Activated CD4-positive, alpha-beta T cell treated with anti-CD3 and anti-CD28 coated beads, Interleukin-10, Interleukin-2, amounts not matched to agents 100 ng/mL and 50 ng/mL, durations not matched to agents 16 hours and 8 hours (primary cell): ENCODE results near the gene TRIM64C.
"Not testable (repeated sequence)": the region's sequence is repeated elsewhere in the genome, so short reads cannot be mapped to it uniquely, and the experiment has no call there.

Source experiments
- DNase-seq: peaks from one replicate; pipeline ENCODE4 v3.0.0-alpha.2; 2020

Gene TRIM64C, protein sequence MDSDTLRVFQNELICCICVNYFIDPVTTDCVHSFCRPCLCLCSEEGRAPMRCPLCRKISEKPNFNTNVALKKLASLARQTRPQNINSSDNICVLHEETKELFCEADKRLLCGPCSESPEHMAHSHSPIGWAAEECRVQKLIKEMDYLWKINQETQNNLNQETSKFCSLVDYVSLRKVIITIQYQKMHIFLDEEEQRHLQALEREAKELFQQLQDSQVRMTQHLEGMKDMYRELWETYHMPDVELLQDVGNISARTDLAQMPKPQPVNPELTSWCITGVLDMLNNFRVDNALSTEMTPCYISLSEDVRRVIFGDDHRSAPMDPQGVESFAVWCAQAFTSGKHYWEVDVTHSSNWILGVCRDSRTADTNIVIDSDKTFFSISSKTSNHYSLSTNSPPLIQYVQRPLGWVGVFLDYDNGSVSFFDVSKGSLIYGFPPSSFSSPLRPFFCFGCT

GRCh38 chr11:49059012-49059411 is at the start of gene TRIM64C:
Gene TRIM64C, minus strand, starts transcription at chr11:49059112. Its CDS starts 0 bp downstream, at chr11:49059112.
- DNase-seq, result not testable (repeated sequence)

DNA sequence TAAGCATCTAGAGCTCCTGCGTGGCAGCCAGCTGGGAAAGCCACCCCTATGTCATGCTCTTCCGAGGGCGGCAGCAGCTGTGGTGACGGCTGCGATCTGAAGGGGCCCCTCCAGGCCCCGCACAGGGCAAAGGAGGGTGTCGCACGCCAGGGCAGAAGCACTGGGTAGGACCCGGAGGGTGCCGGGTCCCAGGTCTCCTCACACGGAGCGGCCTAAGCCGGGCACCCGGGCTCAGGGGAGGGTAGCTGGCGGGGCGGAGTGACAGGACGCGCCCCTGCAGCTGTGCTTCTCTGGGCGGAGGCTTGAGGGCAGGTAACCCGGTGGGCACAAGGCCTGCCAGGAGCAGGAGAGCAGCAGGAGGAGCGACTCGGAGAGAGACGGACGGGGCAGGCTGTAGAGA is 43.4 kb upstream of the TRIM64C start:
- not testable (repeated sequence) for DNase-seq

GRCh38 chr11:49069897-49070296 is 11.0 kb upstream of the TRIM64C start:
- not testable (repeated sequence) for DNase-seq

GRCh38 chr11:49049821-49050220 is 9.1 kb downstream of the TRIM64C start:
- DNase-seq, result not testable (repeated sequence)

- DNase-seq, result not testable (repeated sequence)
These were observed 10.7 kb downstream of the TRIM64C start for GRCh38 chr11:49048229-49048628.

DNA sequence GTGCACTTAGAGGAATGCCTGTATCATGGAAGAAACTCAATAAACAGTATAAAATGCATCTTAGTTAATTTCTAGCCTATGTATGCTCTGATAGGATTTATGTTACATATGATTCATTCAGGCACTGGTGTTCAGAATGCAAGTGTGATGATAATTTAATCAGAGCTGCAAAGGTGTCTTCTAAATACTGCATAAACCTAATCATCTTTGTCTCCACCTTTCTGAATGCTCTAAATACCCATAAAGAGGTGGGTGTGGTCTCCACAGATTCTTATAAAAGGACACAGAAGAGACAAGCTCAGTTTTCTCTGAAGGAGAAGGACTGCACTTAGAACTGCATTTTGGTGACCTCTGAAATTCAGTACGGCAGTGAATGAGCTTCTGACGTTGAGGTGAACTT is 30.4 kb downstream of the TRIM64C start, which contains the start of gene TRIM49B:
TRIM49B (plus strand) TSS at position 301 of the 400 bp plus-strand sequence. CDS start 2,777 bp downstream, outside the sequence.
- not testable (repeated sequence) for DNase-seq
